Activated CD8-positive, alpha-beta memory T cell treated with anti-CD3 and anti-CD28 coated beads for 36 hours (primary cell): ENCODE results near the gene BEND6. TPM values are rescaled to one million over a fixed set of nuclear protein-coding genes. Genes with fewer than 3 reads are reported as not detected.
"Not testable (repeated sequence)": the region's sequence is repeated elsewhere in the genome, so short reads cannot be mapped to it uniquely, and the experiment has no call there.

Source experiments
- CTCF ChIA-PET: fragments of 350-600 bp; sonication (Branson Sonifier 250); formaldehyde crosslinking; loops from one replicate; lab custom pipeline; 2021; ENCODE audit warnings: antibody characterized with exemption; lab: Charles Lee
- POLR2A ChIA-PET: fragments of 350-600 bp; sonication (Branson Sonifier 250); formaldehyde crosslinking; loops from one replicate; lab custom pipeline; 2021; ENCODE audit warnings: antibody characterized with exemption; lab: Charles Lee
- total RNA-seq, 2 experiments: library from RNA; stranded (reverse); gene quantifications; one replicate each; pipeline ENCODE4 v1.2.3, GENCODE V29; 2021

BEND6 gene
- total RNA-seq, 2 experiments from 2014 or later, result not detected

- ChIA-PET CTCF (no interaction called here), POLR2A (no interaction called here)
Measured at GRCh38 chr6:56963043-56963442, 8.1 kb downstream of the BEND6 start.

GRCh38 chr6:56963793-56964192, 8.9 kb downstream of the BEND6 start:
- POLR2A ChIA-PET, result no interaction called here
- CTCF ChIA-PET, result no interaction called here

- ChIA-PET POLR2A (no interaction called here), CTCF (no interaction called here)
Measured at GRCh38 chr6:56965126-56965525, 10.2 kb downstream of the BEND6 start.

- POLR2A ChIA-PET, result no interaction called here
- CTCF ChIA-PET, result no interaction called here
Measured at GRCh38 chr6:56970849-56971248, 15.9 kb downstream of the BEND6 start.

- ChIA-PET POLR2A (no interaction called here), CTCF (no interaction called here)
Measured at GRCh38 chr6:56977192-56977591, 22.3 kb downstream of the BEND6 start.

- ChIA-PET CTCF (no interaction called here), POLR2A (no interaction called here)
Measured at GRCh38 chr6:56978530-56978929, 23.6 kb downstream of the BEND6 start.

GRCh38 chr6:56984361-56984760, 29.5 kb downstream of the BEND6 start:
- CTCF ChIA-PET, result no interaction called here

GRCh38 chr6:56984884-56985283, 30.0 kb downstream of the BEND6 start:
- POLR2A ChIA-PET, result no interaction called here
- CTCF ChIA-PET, result interaction anchor here (1.4 kb wide), 1 partner anchor 9 kb away, joined by 3 read pairs; no protein-coding TSS in a partner anchor

More at GRCh38 chr6:56984361-56984760, 29.5 kb downstream of the BEND6 start:
- POLR2A ChIA-PET, result no interaction called here

GRCh38 chr6:56986611-56987010, 31.7 kb downstream of the BEND6 start:
- POLR2A ChIA-PET, result no interaction called here
- CTCF ChIA-PET, result no interaction called here

- ChIA-PET POLR2A (no interaction called here), CTCF (no interaction called here)
Measured at GRCh38 chr6:56988145-56988544, 33.2 kb downstream of the BEND6 start.

GRCh38 chr6:56992036-56992435, 37.1 kb downstream of the BEND6 start:
- ChIA-PET POLR2A (no interaction called here), CTCF (no interaction called here)

- ChIA-PET CTCF (no interaction called here), POLR2A (no interaction called here)
Measured at GRCh38 chr6:56992703-56993102, 37.8 kb downstream of the BEND6 start.

- POLR2A ChIA-PET, result no interaction called here
- CTCF ChIA-PET, result no interaction called here
Measured at GRCh38 chr6:56995347-56995902, 40.5 kb downstream of the BEND6 start.

GRCh38 chr6:56996401-56996800, 41.5 kb downstream of the BEND6 start:
- ChIA-PET CTCF (no interaction called here), POLR2A (no interaction called here)

- CTCF ChIA-PET, result no interaction called here
- POLR2A ChIA-PET, result no interaction called here
Measured at GRCh38 chr6:56999049-56999448, 44.1 kb downstream of the BEND6 start.

GRCh38 chr6:56999748-57000147, 44.8 kb downstream of the BEND6 start:
- CTCF ChIA-PET, POLR2A ChIA-PET: not testable (repeated sequence)

- POLR2A ChIA-PET, result no interaction called here
- CTCF ChIA-PET, result no interaction called here
Measured at GRCh38 chr6:57002197-57002596, 47.3 kb downstream of the BEND6 start.

GRCh38 chr6:57004292-57004691, 49.4 kb downstream of the BEND6 start:
- ChIA-PET POLR2A (no interaction called here), CTCF (no interaction called here)

- CTCF ChIA-PET, result no interaction called here
- POLR2A ChIA-PET, result no interaction called here
Measured at GRCh38 chr6:57006101-57006500, 51.2 kb downstream of the BEND6 start.

GRCh38 chr6:57008069-57008468, 53.2 kb downstream of the BEND6 start:
- CTCF ChIA-PET, POLR2A ChIA-PET: not testable (repeated sequence)

GRCh38 chr6:57013521-57013926, 58.6 kb downstream of the BEND6 start:
- ChIA-PET CTCF (no interaction called here), POLR2A (no interaction called here)

- POLR2A ChIA-PET, result no interaction called here
- CTCF ChIA-PET, result no interaction called here
Measured at GRCh38 chr6:57017069-57017468, 62.2 kb downstream of the BEND6 start.
